NB4 (cell line): ENCODE data around the gene CENPI.

Source experiments
- POLR2A ChIP-seq: IDR thresholded peaks from 2 replicates; pipeline ENCODE4 v1.6.1; 2011; ENCODE audit warnings: mild to moderate bottlenecking; ENCODE audit not compliant: insufficient read length; ENCODE audit errors: extremely low read depth
- TF ChIP-seq, protein P1 (sequence below): IDR thresholded peaks from one replicate; pipeline ENCODE4 v1.5.1; 2012; ENCODE audit warnings: low read depth, low read length

DNA sequence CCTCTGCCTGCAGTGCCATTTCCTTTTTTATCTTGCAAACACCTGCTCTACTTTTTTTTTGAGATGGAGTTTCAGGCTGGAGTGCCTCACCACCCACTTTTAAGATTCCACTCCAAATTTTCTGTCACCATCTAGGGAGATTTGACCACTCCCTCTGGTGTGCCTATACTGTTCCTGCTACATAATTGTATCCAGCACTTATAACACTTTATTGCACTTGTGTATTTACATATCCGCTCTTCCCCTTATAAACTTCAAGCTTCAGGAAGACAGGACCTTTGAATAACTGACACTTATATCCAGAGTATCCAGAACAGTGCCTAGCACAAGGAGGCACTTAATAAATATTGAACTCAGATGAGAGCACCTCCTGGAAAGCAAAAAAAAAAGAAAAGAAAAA, 6.2 kb upstream of the CENPI start:
- TF ChIP-seq, protein P1, sequence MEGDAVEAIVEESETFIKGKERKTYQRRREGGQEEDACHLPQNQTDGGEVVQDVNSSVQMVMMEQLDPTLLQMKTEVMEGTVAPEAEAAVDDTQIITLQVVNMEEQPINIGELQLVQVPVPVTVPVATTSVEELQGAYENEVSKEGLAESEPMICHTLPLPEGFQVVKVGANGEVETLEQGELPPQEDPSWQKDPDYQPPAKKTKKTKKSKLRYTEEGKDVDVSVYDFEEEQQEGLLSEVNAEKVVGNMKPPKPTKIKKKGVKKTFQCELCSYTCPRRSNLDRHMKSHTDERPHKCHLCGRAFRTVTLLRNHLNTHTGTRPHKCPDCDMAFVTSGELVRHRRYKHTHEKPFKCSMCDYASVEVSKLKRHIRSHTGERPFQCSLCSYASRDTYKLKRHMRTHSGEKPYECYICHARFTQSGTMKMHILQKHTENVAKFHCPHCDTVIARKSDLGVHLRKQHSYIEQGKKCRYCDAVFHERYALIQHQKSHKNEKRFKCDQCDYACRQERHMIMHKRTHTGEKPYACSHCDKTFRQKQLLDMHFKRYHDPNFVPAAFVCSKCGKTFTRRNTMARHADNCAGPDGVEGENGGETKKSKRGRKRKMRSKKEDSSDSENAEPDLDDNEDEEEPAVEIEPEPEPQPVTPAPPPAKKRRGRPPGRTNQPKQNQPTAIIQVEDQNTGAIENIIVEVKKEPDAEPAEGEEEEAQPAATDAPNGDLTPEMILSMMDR: no peak
- TF ChIP-seq POLR2A: no peak
